Tibial artery (tissue), 4 donors: ENCODE data around the gene ATP8B3.

Experiments
- DNase-seq, 2 donors: peaks; one replicate each; pipeline ENCODE4 v3.0.0-alpha.2; 2019
- H3K27ac ChIP-seq, 2 donors: fragments of 200-600 bp; sonication (generic) in 1 of 2; 1 replicate in 1 of 2; 2 replicates in 1 of 2; pipeline ENCODE4 v1.5.1; 2018 to 2019; ENCODE audit warnings: mild to moderate bottlenecking in 1 of 2
- H3K27me3 ChIP-seq, 2 donors: fragments of 200-600 bp; sonication (generic) in 1 of 2; one replicate each; pipeline versions ENCODE4 v1.5.1 to v1.6.0; 2016 to 2019
- H3K36me3 ChIP-seq, 3 donors: fragments of 200-600 bp; sonication (generic) in 2 of 3; one replicate each; pipeline ENCODE4 v1.5.1; 2016 to 2019; ENCODE audit warnings: mild to moderate bottlenecking in 2 of 3
- H3K4me1 ChIP-seq, 4 donors: fragments of 200-600 bp; sonication (generic) in 2 of 4; 1 replicate in 3 of 4; 2 replicates in 1 of 4; pipeline ENCODE4 v1.5.1; 2016 to 2019
- H3K4me3 ChIP-seq, 2 donors: fragments of 200-600 bp; sonication (generic) in 1 of 2; 1 replicate in 1 of 2; 2 replicates in 1 of 2; pipeline ENCODE4 v1.5.1; 2018 to 2019; ENCODE audit warnings: mild to moderate bottlenecking in 2 of 2
- H3K9me3 ChIP-seq, 3 donors: fragments of 200-600 bp; sonication (generic) in 1 of 3; one replicate each; pipeline ENCODE4 v1.5.1; 2016 to 2019
- intact Hi-C: fragments of 100-400 bp; cut with DNase I; formaldehyde crosslinking; loops from one replicate; pipeline ENCODE4 v1.15.0; 2023; ENCODE audit warnings: low total_unique reads
- TF ChIP-seq, protein P1 (sequence below), 2 experiments: fragments of 200-600 bp in 1 of 2; fragments of 450-650 bp in 1 of 2; IDR thresholded peaks; one replicate each; pipeline ENCODE4 v1.5.1; 2017 to 2019; ENCODE audit warnings: antibody characterized with exemption in 2 of 2, mild to moderate bottlenecking in 1 of 2, moderate library complexity in 1 of 2

The ATP8B3 gene

DNA sequence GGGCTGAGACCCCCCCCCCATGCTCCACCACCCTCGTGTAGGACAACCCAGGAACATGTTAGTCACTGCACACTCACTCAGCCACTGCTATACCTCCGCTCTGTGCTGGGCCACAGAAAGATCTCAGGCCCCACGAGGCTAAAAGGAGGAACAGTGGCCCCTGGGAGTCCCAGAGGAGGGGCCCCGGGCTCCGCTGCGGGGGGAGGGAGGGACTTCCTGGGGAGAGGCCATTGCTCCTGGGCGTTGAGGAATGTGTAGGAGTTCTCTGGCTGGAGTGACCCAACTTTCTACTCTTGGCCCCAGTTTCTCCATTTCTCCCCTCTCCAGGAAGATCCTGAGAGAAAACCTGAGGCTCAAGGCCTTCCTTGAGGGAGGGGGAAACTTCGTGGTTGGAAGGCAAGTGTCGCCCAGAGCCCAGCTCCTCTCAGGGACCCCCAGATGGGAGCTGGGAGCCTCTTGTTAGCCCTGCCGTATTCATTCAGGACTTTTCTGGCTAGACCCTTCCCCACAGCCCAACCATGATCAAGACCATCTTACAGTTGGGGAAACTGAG, 45.2 kb downstream of the ATP8B3 start:
- no peak overlapping the region for H3K4me3 ChIP-seq
- DNase-seq, result no peak
- peaks cover 3 to 20% (median 20%) of the 10 kb centered on the region in 3 donors for H3K9me3 ChIP-seq
- no peak overlapping the region for H3K27ac ChIP-seq
- H3K36me3 ChIP-seq, result no peaks in the 10 kb centered on the region
- H3K4me1 ChIP-seq, result no peaks in the 10 kb centered on the region
- TF ChIP-seq, protein P1, sequence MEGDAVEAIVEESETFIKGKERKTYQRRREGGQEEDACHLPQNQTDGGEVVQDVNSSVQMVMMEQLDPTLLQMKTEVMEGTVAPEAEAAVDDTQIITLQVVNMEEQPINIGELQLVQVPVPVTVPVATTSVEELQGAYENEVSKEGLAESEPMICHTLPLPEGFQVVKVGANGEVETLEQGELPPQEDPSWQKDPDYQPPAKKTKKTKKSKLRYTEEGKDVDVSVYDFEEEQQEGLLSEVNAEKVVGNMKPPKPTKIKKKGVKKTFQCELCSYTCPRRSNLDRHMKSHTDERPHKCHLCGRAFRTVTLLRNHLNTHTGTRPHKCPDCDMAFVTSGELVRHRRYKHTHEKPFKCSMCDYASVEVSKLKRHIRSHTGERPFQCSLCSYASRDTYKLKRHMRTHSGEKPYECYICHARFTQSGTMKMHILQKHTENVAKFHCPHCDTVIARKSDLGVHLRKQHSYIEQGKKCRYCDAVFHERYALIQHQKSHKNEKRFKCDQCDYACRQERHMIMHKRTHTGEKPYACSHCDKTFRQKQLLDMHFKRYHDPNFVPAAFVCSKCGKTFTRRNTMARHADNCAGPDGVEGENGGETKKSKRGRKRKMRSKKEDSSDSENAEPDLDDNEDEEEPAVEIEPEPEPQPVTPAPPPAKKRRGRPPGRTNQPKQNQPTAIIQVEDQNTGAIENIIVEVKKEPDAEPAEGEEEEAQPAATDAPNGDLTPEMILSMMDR (IDR thresholded peaks at IDR 0.05), result no peak
- intact Hi-C loops, result loop anchor here (5.0 kb wide), 2 partner anchors 95 to 220 kb away; no protein-coding TSS in a partner anchor
- peaks cover 0 to 98% of the 10 kb centered on the region in 2 donors for H3K27me3 ChIP-seq

DNA sequence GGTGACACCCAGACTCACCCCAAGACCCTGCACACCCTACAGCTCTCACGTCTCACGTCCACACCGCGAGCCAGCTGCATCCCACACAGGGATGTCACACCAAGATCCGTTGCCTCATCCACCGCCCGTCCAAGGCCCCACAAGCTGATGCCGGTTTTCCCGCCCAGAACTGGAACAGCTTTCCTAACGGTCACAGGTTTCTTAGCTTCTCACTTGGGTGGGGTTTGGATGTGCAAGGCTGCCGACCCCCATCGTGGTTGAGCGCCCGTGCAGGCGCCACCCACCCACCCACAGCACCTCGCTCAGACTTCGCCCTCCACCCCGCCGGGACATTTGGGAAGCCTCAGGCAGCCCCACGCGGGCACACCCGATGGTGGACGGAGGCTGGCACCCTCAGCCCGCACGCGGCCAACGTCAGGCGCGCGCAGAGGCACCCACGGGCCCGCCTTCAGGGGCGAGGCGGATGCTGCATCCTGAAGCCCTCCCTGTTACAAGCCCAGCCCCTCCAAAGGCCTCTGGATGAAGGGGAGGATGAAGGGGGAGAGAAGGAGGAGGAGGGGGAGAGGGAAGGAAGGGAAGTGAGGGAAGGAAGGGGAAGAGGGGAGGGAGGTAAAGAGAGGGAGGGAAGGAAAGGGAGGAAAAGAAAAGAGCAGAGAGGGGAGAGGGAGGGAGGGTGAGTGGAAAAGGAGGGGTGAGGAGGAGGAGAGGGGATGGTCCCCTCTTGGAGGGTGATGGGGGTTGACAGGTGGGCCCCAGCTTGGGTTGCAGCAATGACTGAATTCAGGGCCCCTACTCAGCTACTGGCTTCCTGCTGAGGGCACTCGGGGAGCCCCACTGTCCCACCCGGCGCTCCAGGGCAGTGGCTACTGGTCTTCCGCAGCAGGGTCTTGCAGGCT, 45.9 kb downstream of the ATP8B3 start:
- H3K9me3 ChIP-seq, result peaks cover 3 to 15% (median 13%) of the 10 kb centered on the region in 3 donors
- H3K27ac ChIP-seq, result no peak overlapping the region
- no peak for DNase-seq
- no peak overlapping the region for H3K4me3 ChIP-seq
- intact Hi-C loops, result loop anchor here (5.0 kb wide), 2 partner anchors 94 to 219 kb away; no protein-coding TSS in a partner anchor
- no peaks in the 10 kb centered on the region for H3K36me3 ChIP-seq
- peaks cover 0 to 98% of the 10 kb centered on the region in 2 donors for H3K27me3 ChIP-seq
- TF ChIP-seq, protein P1 (IDR thresholded peaks at IDR 0.05), result no peak
- no peaks in the 10 kb centered on the region for H3K4me1 ChIP-seq

DNA sequence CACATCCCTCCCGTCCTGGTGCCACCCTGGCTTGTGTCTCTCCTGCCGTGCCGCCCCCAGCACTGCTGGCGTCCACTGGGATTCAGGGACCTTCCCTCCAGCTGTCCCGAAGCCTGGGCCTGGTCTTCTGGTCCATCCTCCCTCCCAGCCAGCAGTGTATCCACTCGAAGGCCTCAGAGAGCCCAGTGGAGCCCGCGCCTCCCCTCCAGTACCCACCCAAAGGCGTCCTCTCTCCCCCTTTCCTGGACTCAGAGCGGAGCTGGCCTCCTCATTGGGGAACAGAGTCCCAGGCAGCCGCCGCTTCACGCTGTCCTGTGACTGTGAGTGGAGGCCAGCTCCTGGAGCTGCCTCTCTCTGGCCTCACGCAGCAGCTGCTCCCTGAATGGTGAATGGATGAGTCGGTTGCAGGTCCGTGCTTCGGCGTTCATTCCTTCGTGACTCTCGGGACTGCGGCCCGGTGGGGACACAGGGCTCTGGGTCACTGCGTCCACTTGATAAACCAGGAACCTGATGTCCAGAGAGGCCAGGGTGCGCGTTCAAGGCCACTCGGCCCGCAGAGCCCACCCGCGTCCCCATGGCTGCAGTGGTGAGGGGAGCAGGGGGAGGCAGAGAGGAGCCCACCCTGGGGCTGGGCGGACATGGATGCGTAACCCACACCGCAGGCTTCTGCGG, 46.7 kb downstream of the ATP8B3 start:
- Histone ChIP-seq H3K27ac (no peak overlapping the region), H3K9me3 (peaks cover 0 to 7% (median 5%) of the 10 kb centered on the region in 3 donors), H3K4me3 (no peak overlapping the region), H3K4me1 (no peaks in the 10 kb centered on the region), H3K27me3 (peaks cover 0 to 99% of the 10 kb centered on the region in 2 donors), H3K36me3 (no peaks in the 10 kb centered on the region)
- no peak for DNase-seq
- TF ChIP-seq, protein P1 (IDR thresholded peaks at IDR 0.05), result no peak
- intact Hi-C loops, result loop anchor here (5.0 kb wide), 2 partner anchors 93 to 218 kb away; no protein-coding TSS in a partner anchor

DNA sequence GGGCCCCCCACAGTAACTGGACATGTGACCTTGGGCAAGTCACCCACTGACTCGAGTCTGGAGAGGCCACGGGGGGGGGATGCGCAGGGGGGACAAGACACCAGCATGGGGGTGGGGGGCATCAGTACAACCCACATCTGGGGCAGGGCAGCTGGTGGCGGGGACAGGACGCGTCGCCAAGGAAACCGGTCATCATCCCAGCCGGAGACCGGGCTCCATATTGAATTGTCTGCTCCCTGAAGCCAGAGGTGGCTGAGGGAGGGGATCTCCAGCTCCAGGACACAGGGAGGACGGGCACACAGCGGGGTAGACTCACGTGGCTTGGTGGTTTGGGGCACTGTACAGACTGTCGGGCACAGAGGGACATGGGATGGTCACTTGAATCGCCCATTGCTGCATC, 47.3 kb downstream of the ATP8B3 start:
- Histone ChIP-seq H3K9me3 (peaks cover 0 to under 1% (median 0%) of the 10 kb centered on the region in 3 donors), H3K36me3 (no peaks in the 10 kb centered on the region), H3K27me3 (peaks cover 0 to 99% of the 10 kb centered on the region in 2 donors), H3K4me1 (no peaks in the 10 kb centered on the region), H3K4me3 (no peak overlapping the region), H3K27ac (no peak overlapping the region)
- intact Hi-C loops, result loop anchor here (5.0 kb wide), 2 partner anchors 92 to 217 kb away; no protein-coding TSS in a partner anchor
- TF ChIP-seq, protein P1 (IDR thresholded peaks at IDR 0.05), result no peak
- DNase-seq, result no peak
